Left cardiac atrium (tissue), 4 donors: ENCODE results near the gene SMYD3. TPM values are rescaled to one million over a fixed set of nuclear protein-coding genes. Genes with fewer than 3 reads are reported as not detected.
"Not testable (repeated sequence)": the region's sequence is repeated elsewhere in the genome, so short reads cannot be mapped to it uniquely, and the experiment has no call there.

ENCODE experiments used
- ATAC-seq, 2 donors: fragments of 200-7000 bp; cut with Tn5 transposase; one replicate each; pipeline ENCODE4 v1.9.1; 2020; ENCODE audit warnings: mild to moderate bottlenecking in 2 of 2, moderate library complexity in 2 of 2
- DNase-seq: peaks from one replicate; pipeline ENCODE4 v3.0.0-alpha.2; 2020
- intact Hi-C, 2 donors: fragments of 100-400 bp; cut with DNase I; formaldehyde crosslinking; loops; one replicate each; pipeline versions ENCODE4 v1.14.1 to v1.15.1; 2022 to 2023
- total RNA-seq, 2 donors: library from RNA; stranded (reverse); fragmentation: NEBNext Ultra II Directional; extraction: Animal tissue kit (Norgen Biotek cat#: 25700); gene quantifications; one replicate each; pipeline ENCODE4 v1.2.1, GENCODE V29; 2021
- donor health status: DM: no; HTN: yes; CAD: no.
- donor health status: DM: no; HTN: yes; CAD: no; lungs with severe emphysema.
- donor health status: DM: yes; HTN: yes; CAD: no.
- donor health status: Dilated cardiomyopathy.

SMYD3 gene
- total RNA-seq, 2 donors from 2014 or later: 6.5 to 11.9 TPM

DNA sequence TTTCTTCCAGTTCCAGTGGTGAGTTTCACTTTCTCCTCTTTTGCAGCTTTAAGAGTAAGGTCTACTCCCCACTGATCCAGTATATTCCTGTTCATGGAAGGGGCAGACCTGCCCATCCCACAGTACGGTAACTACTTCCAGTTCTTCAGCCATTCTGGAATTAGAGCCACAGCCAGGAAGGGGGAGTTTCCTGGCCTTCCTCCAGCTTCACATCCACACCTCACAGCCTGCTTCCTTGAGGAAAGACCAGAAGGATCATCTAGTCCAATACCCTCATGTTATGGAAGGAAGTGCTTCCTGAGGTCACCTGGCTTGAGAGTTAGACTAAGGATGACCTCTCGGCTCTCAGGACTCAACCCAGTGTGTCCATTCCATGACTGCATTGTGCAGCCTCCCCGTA is 754.5 kb downstream of the SMYD3 start:
- ATAC-seq (no peak), DNase-seq (no peak)
- intact Hi-C loops: no loop called here

DNA sequence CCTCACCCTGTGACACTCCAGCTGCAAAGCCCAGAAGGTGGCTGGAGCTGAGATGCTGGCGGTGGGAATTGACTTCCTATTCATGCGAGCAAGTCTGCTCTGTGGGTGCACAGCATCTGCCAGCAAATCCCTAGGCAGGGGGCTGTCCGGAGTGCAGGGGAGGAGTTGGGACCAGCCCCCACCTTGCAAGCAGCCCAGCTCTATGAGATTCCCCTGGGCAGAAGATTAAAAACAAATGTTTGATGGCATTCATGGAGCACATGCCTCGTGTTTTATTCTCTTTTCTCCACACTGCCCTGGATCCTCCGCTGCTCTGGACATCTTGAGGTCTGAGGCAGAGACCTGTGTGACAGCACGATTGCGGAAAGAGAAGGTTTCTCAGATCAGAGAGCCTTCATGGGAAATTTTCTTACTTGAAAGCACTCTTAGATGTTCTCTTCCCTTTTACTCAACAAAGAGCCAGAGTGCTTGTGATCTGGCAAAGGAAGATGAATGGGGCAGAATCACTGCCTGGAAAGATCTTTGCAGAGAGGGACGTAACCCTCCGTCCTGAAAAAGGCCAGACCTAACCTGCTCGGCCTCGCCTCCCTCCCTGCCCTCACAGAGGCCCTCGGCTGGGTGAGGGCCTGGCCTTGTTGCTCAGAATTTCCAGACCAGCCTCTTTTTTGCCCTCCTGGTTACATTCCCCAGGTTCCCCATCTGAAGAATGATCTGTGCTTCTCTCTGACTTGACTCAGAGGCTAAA is 755.2 kb downstream of the SMYD3 start:
- intact Hi-C loops: no loop called here
- DNase-seq (no peak), ATAC-seq (no peak)

DNA sequence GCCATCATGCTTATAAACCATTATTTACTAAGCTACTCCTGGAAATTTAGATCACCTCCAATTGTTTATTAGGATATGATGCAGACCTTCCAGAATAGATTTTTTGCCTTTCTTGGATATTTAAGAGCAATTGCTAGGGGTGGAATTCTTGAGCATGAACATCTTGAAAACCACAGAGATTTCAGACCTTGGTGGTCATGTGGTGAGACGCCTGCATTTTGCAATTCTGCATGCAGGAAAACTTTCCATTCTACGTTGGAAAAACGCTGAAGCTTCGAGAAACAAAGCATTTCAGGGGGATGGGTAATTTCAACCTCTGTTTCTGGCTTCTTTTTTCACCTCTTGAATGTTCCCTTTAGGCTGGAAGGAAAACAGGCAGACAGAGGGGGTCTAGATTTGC is 756.0 kb downstream of the SMYD3 start:
- intact Hi-C loops: no loop called here
- DNase-seq: no peak
- no peak for ATAC-seq

DNA sequence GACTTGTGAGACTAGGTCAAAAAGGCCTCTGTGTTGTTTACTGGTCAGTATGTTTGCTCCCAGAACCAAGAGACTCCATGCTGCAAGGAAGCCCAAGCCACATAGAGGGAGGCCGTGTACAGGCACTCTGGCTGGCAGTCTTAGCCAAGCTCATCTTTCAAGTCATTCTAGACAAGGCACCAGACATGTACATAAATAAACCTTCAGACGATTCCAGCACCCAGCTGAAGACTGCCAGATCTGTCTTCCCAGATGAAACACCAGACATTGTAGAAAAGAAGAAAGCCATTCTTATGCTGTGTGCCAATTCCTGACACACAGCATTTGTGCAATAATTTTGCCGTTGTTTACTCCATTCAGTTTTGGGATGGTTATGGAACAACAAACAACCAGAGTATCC is 756.8 kb downstream of the SMYD3 start:
- intact Hi-C loops: no loop called here
- ATAC-seq (no peak), DNase-seq (no peak)

DNA sequence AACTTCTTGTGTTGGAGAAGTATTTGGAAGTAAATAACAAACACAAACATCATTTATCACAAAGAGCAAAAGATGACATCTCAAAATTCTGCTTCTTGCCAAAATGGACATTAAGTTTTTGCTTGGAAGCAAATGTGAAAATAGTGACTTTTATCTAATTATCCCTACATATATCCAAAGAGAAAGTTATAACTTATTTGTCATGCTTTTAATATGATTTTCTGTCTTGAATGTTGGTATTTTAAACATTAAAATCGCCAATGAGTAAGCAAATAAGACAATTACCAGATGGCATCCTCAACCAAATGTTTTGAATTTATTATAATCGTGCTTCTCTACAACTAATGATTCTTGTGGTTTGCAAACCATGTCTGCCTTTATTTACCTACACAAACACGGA is 758.0 kb downstream of the SMYD3 start:
- intact Hi-C loops: no loop called here
- DNase-seq (no peak), ATAC-seq (no peak)

DNA sequence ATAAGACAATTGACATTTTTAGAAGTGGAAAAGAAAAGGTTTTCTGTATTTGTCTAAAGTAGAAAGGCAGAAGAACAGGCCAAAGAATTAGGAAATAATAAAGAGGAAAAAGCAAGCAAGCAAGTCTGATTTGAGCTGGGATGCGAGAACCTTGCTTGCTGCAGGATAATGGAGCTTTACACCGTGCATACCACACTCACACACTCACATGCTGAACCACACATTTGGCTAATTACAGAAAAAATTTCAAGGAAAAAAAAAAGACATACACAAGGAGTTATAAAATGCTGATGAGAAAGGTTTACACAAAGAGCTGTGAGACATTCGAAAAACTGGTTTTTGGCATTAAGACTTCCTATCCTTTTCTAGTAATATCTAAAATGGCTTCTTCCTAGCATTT is 758.4 kb downstream of the SMYD3 start:
- ATAC-seq: no peak
- no peak for DNase-seq
- intact Hi-C loops: no loop called here

DNA sequence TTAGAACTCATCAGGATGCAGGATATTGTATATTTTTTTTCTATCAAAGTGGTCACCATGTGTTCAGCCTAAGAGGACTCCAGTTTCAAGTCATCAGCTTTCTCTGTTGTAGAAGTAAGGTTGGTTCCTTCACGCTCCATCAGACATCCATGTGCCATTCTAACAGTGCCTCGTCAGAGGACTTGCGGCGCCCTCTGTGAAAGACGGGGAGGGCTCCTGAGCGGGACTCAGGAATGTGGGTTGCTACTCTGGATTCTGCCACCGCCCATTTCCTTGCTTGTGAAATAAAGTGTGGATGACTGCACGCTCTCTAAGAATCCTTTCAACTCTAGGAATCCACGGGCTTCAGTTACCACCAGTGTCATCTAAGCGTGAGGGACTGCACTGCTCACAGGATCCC is 758.8 kb downstream of the SMYD3 start:
- no peak for DNase-seq
- ATAC-seq: no peak
- intact Hi-C loops: no loop called here

DNA sequence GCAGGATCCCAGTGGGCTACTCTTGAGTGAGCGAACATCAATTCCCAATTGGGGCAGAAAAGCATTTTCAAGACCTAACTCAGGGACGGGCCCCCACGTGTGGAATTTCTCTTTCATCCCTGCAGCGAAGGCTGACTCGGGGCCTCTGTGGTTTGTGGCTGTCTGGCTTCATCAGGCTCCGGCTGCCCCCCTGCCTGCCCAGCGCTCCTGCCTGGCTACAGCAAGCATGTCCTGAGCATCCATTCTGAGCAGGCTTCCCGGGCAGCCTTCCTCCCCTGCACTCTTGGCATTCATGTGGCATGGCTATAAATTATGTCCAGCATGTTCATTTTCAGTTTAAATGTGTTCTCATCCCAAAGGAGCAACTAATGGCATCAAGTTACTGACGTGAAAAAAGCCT is 764.2 kb downstream of the SMYD3 start:
- intact Hi-C loops: no loop called here
- DNase-seq (no peak), ATAC-seq (no peak)

DNA sequence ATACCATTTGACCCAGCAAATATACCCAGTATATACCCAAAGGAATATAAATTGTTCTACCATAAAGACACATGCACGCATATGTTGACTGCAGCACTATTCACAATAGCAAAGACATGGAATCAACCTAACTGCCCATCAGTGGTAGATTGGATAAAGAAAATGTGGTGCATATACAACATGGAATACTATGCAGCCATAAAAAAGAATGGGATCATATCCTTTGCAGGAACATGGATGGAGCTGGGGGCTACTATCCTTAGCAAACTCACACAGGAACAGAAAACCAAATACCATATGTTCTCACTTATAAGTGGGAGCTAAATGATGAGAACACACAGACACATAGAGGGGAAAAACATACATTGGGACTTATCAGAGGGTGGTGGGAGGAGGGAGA is 766.7 kb downstream of the SMYD3 start:
- ATAC-seq, intact Hi-C loops, DNase-seq: not testable (repeated sequence)

DNA sequence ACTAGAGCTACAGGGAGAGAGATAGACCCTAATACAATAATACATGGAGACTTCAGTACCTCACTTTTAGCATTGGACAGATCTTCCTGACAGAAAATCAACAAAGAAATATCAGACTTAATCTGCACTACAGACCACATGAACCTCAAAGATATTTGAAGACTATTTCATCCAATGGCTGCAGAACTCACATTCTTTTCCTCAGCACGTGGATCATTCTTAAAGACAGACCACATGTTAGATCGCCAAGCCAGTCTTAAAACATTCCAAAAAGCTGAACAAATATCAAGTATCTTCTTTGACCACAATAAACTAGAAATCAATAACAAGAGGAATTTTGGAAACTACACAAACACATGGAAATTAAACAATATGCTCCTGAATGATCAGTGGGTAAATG is 776.3 kb downstream of the SMYD3 start:
- intact Hi-C loops: no loop called here
- no peak for DNase-seq
- no peak for ATAC-seq

DNA sequence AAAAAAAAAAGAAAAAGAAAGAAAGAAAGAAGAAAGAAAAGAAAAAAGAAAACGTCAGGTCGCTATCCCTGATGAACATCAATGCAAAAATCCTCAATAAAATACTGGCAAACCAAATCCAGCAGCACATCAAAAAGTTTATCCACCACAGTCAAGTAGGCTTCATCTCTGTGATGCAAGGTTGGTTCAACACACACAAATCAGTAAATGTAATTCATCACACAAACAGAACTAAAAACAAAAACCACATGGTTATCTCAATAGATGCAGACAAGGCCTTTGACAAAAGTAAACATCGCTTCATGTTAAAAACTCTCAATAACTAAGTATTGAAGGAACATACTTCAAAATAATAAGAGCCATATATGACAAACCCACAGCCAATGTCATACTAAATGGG is 779.0 kb downstream of the SMYD3 start:
- ATAC-seq, intact Hi-C loops, DNase-seq: not testable (repeated sequence)

DNA sequence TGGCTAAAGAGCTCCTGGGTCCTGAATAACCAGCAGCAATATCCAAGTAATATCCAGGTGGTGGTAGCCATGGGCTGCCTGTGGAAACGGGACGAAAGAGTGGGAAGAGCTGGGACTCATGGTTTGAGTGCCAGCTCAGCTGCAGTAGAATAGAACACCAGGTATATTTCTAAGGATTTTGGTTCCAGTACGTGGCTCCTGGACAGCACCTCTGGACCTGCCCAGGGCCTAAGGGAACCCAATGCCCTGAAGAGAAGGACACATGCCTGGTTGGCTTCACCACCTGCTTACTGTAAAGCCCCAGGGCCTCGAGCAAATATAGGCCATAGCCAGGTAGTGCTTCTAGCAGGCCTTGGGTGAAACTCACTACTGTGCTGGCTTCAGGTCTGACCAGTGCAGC is 785.6 kb downstream of the SMYD3 start:
- ATAC-seq (no peak), DNase-seq (no peak)
- intact Hi-C loops: no loop called here

DNA sequence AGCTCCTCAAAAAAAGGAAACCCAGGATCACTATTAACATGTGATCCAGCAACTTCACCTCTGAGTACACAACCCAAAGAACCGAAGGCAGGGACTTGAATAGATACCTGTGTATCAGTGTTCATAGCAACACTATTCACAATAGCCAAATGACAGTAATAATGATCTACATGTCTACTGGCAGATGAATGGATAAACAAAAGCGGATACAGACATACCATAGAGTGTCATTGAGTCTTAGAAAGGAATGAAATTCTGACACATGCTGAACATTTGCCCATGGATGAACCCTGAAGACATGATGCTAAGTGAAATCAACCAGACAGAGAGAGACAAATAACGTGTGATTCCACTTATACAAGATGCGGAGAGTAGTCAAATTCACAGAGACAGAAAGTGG is 788.1 kb downstream of the SMYD3 start:
- intact Hi-C loops: no loop called here
- ATAC-seq (no peak), DNase-seq (no peak)

DNA sequence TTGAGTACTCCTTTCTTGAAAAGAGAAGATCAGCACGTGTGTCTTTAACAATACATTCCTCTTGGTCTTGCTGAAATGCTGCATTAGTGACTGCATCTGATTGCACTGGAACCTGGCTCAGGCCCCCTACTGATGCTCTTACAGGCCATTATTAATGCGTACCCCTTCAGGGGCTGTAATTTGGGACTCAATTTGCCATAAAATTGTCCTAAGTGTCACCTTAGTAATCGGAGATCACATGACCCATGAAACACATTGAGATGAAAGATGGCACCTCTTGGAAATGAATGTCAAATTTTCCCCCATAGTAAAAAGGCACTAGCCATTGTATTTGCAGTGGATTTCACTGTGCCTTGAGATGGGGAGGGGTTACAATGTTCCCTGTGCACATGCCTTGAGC is 789.0 kb downstream of the SMYD3 start:
- ATAC-seq (no peak), DNase-seq (no peak)
- intact Hi-C loops: no loop called here

DNA sequence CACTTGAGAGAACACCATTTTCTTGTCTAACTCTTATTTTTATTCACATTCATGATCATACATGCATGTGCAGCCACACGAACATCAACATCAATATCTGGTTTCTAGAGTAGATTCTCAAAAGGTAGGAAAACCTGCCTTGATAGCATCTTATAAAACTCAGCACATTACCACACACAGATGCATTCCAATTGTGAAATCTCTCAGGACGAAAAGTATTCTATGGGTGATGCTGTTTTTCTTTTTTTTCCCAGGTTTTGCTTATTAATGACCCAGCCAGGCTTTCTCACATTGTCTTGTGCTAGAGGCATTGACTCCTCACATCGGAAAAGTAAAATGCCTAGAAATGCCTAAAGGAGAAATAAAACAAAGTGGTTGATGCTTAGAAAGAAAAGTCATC is 789.5 kb downstream of the SMYD3 start:
- ATAC-seq (no peak), DNase-seq (no peak)
- intact Hi-C loops: no loop called here

DNA sequence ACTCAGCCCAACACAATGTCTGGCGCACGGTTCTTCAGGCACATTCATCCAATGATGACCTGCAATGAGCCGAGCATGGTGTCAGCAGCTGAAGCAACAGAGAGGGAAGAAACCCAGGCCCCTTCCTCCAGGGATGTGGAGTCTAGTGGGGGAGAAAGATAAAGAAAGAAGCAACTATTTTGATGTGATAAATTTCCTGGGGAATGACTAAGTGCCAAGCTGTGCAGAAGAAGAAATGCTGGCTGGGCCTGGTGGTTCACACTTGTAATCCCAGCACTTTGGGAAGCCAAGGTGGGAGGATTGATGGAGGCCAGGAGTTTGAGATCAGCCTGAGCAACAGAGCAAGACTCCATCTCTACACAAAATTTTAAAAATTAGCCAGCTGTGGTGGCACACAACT is 790.5 kb downstream of the SMYD3 start:
- no peak for ATAC-seq
- intact Hi-C loops: no loop called here

DNA sequence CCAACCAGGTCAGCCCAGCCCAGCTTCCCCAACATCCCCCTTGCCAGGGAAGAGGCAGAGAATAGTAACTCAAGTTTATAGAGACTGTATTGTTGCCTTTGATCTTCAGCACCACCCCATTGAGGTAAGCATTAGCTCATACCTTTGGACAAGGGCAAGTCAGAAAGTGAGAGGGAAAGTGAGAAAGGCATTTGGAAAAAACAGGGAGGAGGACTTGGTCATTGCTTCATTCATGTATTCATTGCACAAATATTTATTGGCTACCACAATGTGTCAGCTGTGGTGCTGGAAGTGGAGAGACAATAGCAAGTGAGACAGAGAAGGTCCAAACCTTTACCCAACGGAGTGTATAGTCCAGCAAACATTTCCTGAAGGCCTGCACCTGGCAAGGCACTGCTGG is 791.1 kb downstream of the SMYD3 start:
- ATAC-seq (peak in 1 of 2 donors; percentile 68), DNase-seq (no peak)
- intact Hi-C loops: no loop called here

More for the DNA sequence above, 790.5 kb downstream of the SMYD3 start:
- no peak for DNase-seq

DNA sequence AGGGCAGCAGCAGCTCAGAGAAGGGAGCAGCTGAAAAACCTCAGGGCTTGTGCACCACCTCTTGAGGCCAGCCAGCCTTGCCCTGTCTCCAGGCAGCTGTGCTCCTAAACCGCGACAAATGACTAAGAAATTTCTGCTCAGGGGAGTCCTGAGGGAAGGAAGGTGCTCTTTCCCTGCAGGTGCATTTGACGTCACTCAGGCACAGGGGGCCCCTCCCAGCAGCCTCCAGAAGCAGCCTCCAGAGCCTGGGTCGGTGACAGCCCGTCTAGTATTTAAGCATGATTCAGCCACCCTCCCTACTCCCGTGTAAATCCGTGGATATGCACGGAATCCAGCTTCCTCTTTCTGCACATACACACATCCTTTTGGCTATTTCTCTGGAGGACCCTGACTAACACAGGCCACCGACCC is 791.8 kb downstream of the SMYD3 start:
- DNase-seq: no peak
- intact Hi-C loops: no loop called here
- ATAC-seq: no peak

DNA sequence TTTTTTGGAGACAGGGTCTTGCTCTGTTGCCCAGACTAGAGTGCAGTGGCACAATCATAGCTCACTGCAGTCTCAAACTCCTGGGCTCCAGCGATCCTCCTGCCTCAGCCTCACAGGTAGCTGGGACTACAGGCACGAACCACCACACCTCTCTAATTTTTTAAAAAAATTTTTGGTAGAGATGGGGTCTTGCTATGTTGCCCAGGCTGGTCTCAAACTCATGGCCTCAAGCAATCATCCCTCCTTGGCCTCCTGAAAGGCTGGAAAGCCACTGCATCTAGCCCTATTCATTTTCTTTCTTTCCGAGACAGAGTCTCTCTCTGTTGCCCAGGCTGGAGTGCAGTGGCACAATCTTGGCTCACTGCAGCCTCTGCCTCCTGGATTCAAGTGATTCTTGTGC is 793.1 kb downstream of the SMYD3 start:
- DNase-seq, intact Hi-C loops, ATAC-seq: not testable (repeated sequence)

DNA sequence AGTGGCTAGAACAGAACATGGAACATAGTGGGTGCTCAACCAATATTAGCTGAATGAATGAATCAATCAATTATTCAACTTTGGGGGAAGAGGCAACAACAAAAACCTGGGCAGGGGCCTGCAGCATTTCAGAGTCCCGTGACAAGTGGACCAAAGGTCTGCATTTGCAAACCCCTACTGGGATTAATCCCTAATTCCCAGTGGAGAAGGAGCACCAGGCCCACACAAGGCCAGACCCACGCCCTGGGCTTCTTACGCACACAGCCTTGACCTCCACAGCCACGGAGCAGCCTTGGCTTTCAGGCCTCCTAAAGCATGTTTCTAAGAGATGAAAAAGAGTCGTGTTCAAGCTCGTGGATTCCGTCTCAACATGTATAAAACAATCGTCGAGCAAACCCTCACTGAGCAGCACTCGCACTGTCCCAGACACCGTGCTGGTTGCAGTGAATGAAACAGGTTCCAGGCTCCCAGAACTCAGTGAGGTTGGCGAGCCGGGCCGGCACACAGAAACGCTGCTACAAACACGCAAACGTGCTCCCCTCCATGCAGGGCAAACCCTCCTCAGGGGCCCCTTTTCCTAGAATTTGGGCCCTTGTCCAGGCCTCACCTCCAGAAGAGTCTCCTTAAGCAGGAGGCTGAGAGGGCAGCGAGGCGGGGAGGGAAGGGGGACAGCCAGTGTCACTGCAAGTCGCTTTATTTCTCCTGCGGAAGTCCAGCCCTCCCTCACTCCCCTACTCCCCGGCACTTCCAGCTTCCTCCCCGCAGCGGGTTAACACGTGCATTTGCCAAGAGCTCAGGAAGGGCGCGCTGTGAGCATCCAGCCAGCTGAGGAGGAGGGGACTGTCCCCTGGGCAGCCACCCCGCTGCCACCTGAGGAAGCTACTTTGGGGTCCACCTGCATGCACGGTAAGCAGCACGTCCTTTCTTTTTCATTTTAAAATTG is 795.8 kb downstream of the SMYD3 start:
- DNase-seq: no peak
- intact Hi-C loops: no loop called here
- no peak for ATAC-seq

DNA sequence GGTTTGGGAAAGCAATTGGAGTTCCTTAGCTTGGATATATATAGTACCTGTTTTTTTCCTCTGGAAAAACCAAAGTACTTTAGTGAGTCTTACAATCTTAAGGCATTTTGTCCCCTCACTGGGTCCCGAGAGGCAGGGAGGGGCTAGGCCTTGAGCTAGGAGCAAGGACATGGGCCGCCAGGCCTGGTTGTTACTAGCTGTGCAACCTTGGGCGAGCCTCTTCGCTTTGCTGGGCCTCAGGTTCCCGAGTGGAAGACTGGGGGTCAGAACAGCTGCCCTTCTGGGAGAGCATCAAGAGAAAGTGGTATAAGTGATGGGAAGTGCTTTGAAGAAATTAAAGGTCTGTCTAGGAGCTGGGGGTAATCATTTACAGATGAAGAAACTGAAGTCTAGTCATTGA is 799.1 kb downstream of the SMYD3 start:
- no peak for ATAC-seq
- DNase-seq: no peak
- intact Hi-C loops: no loop called here
